SKM-1 (cell line): ENCODE results near the gene TSSK1B.
A peak's percentile ranks its signal among the peaks of the same experiment; 100 is the strongest.
"Not testable (repeated sequence)": the region's sequence is repeated elsewhere in the genome, so short reads cannot be mapped to it uniquely, and the experiment has no call there.

Experiments
- DNase-seq: peaks from one replicate; lab custom pipeline; 2025; ENCODE audit not compliant: unreplicated experiment; lab: John Stamatoyannopoulos, UW

The TSSK1B gene

DNA sequence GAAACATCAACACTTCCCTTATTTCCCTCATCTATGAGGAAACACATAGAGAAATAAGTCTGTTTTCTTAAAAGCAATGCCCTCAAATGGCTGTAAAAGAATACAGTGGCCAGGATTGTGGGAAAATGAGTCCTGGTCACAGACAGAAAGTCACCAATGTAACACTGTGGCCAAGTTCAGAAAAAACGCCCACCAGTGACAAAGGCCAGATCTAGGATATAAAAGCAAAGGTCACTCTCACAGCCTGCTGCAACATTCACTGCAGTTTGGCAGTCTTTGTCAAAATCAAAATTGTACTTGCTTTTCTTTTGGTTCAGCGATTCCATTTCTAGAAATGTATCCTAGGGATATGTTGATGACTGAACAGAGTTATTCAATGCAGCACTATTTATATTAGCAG lies 30.5 kb downstream of the TSSK1B start:
- DNase-seq: no peak

DNA sequence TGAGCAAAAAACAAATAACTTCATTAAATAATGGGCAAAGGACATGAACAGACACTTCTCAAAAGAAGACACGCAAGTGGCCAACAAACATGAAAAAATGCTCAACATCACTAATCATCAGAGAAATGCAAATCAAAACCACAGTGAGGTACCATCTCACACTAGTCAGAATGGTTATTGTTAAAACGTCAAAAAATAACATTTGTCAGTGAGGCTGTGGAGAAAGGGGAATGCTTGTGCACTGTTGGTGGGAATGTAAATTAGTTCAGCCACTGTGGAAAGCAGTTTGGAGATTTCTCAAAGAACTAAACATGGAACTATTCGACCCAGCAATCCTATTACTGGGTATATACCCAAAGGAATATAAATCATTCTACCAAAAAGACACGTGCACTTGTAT lies 36.8 kb downstream of the TSSK1B start:
- DNase-seq: not testable (repeated sequence)

DNA sequence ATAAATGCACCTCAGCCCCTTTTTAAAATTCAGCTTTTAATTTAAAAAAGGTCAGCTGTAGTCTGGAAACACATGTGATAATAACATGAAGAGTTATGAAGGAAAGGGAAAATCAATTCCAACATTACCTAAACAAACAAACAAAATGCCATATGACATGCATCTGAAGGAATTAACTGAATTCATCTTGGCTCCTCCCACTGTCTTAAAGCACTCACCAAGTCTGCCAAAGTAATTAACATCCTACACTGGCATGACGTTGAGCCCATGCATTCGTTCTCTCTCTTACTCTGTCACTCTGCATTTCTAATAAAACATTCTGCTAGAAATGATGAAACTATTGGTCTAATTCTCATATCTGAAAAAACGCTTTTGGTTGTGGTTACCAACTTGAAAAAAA lies 37.7 kb downstream of the TSSK1B start:
- no peak for DNase-seq

DNA sequence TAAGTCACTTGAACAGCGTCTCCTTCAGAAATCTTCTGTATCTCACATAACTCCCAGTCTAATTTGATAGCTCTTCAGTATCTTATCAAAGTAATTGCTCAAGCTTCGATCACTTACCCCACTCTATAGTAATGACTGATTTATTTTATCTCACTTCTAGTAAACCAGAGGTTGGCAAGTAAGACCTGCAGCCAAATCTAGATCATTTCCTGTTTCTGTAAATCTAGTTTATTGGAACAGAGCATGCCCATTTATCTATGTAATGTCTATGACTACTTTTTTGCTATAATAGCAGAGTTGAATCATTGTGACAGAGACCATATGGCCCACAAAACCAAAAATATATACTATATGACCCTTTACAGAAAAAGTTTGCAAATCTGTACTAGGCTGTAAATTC lies 40.1 kb downstream of the TSSK1B start:
- DNase-seq: no peak

DNA sequence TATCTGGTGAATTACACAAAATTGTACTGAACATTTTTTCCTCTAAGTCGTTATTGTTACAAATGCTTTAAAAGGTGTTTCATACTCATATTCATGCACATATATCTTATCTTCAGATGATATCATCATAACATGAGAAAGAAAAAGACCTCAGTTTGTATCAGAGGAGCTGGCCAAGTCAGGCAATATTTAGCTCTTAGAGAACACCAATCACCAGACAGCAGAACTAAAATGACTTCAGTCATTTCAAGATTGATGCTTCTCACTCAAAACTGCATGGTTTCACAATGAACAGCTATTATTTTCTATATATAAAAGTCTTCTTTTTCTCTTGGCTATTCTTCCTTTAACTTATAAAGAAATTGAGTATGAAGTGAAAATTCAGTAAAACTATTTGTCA lies 44.6 kb downstream of the TSSK1B start:
- no peak for DNase-seq

DNA sequence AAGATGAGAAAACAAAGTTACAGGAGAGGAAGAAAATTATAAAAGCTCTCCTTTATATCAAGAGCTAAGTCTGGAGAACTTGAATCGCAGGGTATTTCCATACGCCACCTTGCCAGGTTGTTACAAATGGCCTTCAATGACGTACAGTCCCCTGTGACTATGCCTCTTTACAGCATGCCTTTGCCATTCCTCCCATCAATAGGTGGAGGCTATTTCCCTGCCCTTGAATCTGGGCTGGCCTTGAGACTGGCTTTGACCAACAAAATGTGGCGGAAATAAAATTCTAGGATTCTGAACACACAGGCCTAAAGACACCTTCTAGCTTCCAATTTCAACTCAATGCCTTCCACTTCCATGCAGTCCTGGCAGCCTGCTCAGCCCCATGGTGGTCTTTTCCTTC lies 45.7 kb downstream of the TSSK1B start:
- no peak for DNase-seq

DNA sequence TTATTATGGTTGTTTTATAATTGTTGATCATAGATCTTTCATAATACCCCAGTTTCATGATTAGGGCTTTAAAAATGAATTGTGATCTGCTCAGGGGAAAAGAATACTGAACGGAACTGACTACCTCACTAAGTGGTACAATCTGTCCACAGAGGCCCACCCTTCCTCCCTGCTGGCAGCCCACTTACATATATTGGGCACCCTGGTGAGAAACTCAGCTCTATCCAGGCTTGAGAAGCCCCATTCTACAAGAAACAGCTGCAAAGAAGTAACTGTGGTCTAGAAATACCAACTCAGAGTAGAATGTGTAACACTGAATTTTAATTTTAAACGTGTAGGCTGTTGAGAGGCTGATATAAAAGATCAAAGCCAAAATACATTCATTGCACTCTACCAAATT lies 46.9 kb downstream of the TSSK1B start:
- DNase-seq: no peak

DNA sequence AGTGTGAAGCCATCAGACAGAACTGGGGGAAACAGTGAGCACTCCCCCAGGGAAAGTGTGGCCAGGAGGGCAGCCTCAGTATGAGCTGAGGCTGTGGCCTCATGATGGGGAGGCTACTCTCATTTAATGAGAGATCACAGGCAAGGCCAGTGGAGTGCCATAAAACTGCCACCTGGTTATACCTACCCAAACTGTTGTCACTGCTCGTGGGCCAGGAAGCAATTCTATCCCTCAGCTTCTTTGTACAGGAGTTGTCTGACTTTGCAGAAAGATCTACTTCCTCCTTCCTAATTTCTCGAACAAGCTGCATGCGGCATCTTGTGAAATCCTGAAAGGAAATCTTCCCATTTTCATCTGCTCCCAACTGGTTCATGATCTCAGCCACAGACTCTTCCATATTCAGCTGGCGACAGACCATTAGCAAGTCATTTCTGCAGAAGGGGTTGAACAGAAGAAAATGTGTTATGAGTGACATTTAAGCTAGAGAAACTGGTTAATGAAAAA lies 50.0 kb downstream of the TSSK1B start:
- peak; percentile 52 for DNase-seq

DNA sequence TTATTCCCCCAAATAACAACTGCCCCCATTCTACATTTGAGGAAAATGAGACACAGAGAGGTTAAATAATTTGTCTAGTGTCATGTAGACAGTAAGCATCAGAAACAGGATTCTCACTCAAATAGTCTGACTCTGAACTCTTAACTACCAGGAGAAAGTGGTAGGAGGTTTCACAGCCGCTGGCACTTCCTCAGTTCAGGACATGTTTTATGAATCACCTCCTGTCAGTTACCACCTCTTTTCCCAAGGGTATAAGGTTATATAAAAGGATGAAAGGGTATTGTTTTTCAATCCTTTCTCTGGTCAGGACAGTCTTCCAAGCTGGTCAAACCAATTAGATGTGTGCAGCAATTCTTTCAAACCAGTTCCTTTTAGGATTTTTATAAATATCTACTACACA lies 52.1 kb downstream of the TSSK1B start:
- DNase-seq: no peak
